Activated CD4-positive, alpha-beta T cell treated with anti-CD3 and anti-CD28 coated beads, Interleukin-2, amount 50 U/mL, for 48 hours (primary cell): Measurements from ENCODE around the gene ELOVL6.

Experiments used
- DNase-seq, 2 experiments: peaks; one replicate each; pipeline ENCODE4 v3.0.0-alpha.2; 2020

Gene ELOVL6

DNA sequence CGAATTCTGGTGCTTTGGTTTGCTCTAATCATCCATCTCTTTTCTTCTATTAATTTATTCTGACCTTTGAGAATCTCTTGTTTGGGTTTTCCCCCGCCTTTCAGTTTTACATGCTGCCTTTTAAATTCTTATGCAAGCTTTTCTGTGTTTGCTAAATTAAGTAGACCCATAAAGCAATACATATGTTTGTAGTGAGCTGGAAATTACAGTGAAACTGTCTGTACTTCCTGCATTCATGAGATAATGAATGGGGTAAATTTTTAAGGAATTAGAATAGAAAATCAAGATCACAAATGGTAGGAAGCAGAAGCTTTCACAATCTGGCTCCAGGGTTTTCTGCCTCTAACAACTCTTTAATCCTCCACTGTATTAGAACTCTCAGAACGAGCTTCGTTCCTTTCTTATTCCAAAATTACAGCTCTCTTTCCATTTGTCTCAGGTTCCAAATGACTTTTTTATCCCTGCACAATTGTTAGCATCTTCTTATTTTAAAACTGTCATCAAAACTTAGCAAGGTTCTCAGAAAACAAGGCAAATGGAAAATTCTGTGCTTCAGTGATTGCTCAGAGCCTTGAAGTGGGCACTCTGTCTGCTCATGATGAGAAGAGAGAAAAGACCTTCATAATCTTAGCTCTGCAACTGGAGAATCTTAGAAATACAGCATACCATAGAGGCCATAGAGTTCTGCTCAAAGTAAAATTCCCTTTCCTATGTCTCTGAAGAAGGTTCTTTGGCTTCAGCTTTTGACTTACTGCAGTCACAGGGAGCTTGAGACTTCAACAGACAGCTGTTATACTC is 177.6 kb downstream of the ELOVL6 start:
- no peak for DNase-seq

DNA sequence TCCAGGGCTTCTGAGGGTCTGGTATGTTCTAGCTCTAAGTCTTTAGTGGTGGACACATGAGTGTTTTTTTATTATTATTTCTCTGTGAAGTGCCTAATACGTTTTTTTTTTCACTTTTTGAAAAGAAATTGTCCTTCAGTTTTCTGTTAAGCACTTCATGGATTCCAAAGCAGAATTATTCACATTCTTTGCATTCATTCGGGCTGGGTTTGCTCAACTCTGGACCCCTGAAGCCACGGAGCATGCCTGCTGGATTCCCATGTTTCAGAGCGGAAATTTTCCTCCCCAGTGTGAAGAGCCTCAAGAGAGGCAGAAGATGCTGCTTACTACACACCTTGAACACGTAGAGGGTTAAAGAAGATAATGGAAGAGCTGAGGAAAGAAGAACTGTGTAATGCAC is 178.3 kb downstream of the ELOVL6 start:
- no peak for DNase-seq

DNA sequence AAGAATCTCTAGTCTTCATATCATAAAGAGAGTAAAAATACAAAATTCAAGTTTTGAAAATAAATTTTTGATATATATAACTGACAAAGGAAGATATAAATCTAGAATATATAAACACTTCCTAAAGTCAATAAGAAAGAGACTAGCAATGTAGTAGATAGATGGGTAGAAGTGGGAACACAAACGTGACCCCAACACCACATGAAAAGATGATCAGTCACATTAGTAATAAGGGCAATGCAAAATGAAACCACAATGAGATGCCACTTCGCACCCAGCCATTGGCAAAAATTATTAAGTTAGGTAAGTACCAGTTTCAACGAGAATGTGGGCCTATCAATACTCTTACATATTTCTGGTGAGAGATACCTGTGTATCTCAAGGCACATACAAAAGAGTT is 179.3 kb downstream of the ELOVL6 start:
- DNase-seq = no peak

DNA sequence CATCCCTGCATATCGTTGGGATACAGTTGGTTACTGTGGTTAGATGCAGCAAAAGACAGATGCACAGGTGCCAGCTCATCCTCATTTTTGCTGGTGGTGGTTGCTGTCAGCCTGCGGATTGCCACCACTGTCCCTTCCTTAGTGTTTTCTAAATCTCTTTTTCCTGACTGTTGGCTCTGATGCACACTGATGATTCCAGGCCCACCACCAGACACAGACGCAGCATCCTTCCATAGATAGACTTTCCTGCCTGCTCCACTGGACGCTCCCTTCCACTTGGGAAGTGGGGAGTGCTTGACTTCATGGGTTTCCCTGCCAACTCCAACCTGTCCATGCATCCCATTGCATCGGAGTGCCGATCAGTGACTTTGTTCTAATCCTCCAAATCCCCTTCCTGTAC is 184.2 kb downstream of the ELOVL6 start:
- no peak for DNase-seq

DNA sequence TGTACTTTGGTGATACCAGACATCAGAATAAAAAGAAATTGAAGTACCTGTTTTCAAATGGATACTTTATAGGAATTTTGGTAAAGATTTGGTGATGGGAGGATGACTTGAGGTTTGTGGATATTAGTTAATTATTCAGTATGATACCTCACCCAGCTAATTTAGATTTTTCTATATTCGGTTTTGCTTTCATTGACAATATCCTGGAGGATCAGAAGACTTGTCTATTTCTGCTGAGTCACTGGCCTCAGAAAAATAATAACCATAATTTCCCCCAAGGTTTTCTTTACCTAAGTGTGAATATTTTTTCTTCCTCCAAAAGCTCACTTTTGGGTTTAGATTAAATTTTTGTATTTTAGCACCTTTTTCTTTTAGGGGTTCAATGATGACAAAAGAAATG is 185.5 kb downstream of the ELOVL6 start:
- no peak for DNase-seq

DNA sequence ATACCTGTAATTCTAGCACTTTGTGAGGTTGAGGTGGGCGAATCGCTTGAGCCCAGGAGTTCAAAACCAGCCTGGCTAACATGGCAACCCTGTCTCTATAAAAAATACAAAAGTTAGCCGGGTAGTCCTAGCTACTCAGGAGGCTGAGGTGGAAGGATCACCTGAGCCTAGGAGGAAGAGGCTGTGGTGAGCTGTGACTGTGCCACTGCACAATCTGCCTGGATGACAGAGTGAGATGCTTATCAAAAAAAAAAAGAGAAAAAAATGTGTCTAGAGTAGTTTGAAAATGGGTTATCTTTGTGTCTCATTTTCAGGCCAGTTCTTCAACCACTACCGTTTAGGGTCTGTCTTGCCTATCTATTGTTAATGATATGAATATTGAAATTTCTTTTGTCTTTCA is 187.6 kb downstream of the ELOVL6 start:
- no peak for DNase-seq

DNA sequence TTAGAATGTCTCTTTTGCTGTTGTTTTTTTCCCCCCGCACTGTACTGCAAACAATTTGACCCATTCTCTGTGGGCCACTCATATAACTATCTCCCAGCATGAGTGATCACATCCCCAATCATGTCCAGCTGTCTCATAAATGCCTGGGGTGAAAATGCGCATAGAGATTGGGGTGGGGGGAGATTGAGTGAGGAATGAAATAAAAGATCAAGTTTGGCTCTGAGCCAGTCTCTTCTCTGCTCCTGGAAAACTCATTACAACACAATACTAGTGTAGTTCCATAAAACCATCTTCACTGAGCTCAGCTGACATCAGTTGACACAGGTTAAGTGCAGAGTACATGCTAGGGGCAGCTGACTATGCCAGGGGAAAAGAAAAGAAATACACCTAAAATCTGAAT is 188.9 kb downstream of the ELOVL6 start:
- DNase-seq = no peak

DNA sequence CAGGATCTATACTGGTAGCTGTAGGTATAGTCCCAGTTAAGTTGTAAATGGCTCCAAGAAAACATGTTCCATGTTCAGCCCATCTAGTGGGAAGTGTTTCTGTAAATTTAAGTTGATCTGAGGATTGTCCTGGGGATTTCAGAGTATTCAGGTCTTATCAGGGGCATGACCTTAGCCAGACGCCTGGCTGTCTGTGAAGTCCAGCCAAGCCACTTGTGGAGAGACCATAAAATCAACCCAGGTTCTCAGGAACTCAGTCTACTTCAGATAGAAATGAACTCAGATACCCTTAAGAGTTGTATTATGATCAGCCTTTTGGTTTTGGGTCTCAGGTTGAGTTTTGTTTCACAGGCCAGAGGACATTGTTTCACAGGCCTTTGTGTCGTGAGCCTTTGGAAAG is 189.9 kb downstream of the ELOVL6 start:
- DNase-seq = no peak

DNA sequence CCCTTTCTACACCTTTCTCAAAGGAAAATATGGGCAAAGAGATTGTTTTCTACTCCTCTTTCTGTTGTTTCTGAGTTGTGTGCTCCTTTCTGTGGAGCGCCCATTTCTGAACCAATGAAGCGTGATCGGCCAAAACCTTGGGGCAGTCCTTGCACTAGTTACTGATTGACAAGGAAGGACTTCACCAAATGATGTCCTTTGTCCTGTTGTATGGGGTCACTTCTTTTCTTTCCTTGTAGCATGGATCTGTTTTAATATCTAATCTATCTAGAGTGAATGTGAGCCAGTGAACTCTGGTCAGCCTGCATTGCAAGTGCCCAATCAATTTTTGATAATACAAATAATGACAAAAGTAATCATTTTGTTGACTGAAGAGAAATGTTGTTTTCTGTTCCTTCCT is 191.2 kb downstream of the ELOVL6 start:
- no peak for DNase-seq

DNA sequence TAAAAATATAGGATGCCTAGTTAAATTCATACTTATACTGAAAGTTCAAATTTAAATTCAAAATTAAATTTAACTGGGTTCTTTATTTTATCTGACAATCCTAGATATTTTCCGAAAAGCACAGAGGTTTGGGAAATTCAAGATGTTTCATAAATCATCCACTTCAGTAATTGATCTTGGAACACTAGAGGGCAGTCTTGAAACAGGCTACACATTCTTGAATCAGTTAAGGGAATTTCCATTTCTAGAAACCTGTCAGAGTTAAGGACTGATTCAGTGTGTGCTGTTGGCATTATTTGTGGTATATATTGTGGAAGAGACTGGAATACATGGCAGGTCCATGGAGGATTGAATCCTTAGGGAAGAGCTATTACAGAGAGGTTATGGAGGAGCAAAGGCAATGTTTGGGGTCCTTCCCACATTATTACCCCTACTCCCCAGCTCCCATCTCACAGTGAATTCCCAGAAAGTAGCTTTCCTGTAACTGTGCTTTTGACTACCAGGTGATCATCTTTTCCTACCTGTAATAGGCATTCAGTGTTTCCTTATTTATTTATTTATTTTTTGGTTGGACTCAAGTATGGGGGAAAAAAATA is 192.9 kb downstream of the ELOVL6 start:
- DNase-seq = no peak

DNA sequence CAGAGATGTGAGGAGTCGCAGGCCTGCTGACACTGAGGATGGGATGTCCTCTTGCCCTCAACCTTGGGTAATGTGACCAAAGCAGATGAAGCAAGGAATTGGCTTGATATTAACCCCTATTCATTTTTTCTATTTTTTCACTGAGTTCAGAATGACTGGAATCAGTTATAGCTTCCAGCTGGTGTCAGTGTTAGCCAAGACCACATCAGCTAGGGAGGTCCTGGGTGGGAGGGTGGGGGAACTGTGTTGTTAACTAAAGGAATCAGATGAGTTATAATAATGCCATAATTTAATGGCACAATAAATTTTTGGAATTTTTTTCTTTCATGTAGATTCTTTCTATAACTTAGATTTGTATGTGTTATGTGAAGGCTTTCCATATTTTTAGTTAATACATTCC is 193.9 kb downstream of the ELOVL6 start:
- DNase-seq = no peak

DNA sequence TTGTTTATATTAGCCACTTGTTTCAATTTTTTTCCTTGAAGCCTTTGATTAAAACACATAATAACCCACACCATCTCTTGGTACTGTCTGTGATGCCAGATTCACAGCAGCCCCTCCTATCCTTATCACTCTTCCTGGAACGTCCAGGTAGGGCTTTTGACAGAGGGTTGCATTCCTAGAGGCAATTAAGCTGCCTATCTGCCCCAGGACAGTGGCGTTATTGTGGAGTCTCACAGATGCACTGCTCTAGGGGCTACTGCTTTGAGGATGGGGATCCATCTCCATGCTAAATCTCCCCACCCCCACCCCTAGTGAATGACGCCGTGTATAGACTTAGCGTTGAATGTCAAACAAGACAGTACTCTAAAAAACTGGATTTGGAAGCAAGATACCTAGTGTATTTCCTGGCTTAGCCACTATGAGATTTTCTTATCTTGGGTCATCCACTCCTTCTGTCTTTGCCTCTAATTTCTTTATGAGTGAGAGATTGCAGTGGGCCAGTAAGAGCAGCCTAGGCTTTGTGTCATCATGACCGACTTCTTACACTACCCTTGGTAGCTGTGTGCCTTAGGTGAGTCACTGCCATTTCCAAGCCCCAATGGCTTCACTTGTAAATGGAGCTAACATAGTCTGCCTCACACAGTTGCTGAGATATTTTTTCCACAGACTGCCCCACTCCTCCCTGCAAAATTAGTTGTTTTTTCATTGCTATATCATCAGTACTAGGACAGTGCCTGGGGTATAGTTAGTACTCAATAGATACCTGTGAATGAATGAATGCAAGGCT is 194.8 kb downstream of the ELOVL6 start:
- DNase-seq = no peak

DNA sequence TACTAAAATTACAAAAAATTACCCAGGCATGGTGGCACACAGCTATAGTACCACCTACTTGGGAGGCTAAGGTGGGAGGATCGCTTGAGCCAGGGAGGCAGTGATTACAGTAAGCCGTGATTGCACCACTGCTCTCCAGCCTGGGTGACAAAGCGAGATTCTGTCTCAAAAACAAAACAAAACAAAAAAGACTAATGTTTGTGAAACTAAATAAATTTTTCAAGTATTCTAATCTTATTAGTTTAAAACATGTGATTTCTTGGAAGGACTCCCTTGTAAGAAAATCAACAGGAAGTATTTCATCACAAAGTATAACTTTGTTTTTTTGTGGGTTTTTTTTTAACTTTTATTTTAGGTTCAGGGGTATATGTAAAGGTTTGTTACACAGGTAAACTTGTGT is 196.1 kb downstream of the ELOVL6 start:
- DNase-seq = no peak

DNA sequence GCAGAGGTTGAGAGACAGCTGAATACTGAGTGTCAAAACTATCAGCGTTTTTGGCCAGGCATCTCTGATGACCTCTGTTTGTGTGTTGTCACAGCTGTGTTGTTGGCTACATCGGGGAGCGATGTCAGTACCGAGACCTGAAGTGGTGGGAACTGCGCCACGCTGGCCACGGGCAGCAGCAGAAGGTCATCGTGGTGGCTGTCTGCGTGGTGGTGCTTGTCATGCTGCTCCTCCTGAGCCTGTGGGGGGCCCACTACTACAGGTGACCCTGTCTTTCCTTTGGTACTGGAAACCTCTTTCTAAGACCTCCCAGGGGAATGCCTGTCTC is 198.9 kb downstream of the ELOVL6 start:
- no peak for DNase-seq

DNA sequence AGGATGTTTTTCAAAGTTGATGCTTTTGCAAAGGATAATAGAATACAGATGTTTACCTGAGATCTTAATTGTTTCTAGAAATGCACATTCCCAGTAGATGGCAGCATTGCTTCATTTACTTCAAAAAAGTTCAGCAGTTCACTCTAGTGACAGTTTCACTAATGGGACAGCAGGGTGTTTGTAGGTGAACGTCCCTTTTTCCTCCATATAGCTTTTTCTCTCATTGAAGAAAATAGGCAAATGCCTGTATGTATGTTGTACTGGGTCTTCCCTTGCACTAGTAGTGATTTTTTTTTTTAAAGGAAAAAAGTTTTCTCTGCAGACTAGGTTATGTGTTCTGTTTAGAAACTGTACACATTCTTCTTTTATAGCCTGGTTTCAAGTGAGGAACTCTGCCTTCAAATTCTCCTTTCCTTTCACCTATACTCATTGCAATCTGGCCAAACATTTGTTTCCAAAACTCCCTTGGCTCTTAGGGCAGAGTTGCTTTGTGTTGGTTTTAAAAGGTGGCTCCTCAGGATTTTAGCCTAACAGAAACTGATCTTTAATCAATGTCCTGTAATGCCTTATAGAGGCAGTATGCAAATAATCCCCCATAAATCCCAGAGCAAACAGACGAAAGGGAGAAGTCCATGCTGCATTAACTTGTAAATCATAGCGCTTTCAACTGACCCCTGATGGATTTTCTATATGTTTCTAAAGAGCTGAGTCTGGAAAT is 199.4 kb downstream of the ELOVL6 start:
- no peak for DNase-seq

DNA sequence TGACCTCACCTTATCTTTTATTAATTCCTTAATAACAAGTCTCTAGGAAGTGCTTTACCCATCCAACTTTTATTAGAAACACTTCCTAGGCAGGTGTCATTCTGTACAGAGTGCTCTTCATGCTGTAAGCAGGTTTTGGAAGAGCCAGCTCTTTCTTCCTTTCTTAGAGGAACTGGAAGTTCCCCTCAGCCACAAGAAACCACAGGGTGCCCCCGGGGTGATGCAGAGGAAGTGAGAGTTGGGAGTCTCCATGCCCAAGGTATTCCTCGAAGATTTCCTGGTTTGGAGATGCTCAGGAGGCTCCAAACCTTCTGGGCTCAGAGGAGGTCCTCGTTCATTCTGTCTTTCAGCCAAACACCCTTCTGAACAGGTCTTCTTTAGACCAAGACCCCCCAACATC is 201.9 kb downstream of the ELOVL6 start:
- DNase-seq = no peak
